Measurements from ENCODE around the gene ANAPC4. TPM values are rescaled to one million over a fixed set of nuclear protein-coding genes. Genes with fewer than 3 reads are reported as not detected.

ANAPC4 gene
- polyA plus RNA-seq, 2 of the 4 experiments (the other 2 are of a cell fraction), result 15.7 to 21.2 TPM

- ChIA-PET CTCF (interaction anchor here (0.7 to 1.4 kb wide), 2 partner anchors 367 to 457 kb away, joined by 3 read pairs; no protein-coding TSS in a partner anchor), POLR2A (no interaction called here)
- DNase-seq (ENCODE audit: low read depth in 1 of 2, low spot score in 1 of 2) (no peak), FAIRE-seq (no peak), ATAC-seq (no peak)
- TF ChIP-seq RCOR1 (IDR thresholded peaks at IDR 0.05; ENCODE audit: low read depth, low read length) (no peak), RNF2 (IDR thresholded peaks at IDR 0.05; ENCODE audit: borderline replicate concordance, low read depth) (no peak), POLR2AphosphoS2 (conservative IDR thresholded peaks at IDR 0.05; ENCODE audit: low read length) (no peak), ZFP36 (IDR thresholded peaks at IDR 0.05; ENCODE audit: borderline replicate concordance, partially characterized antibody) (no peak), POLR2A (IDR thresholded peaks at IDR 0.05; ENCODE audit: low read length) (no peak), ZC3H11A (IDR thresholded peaks at IDR 0.05) (no peak), JUN (IDR thresholded peaks at IDR 0.05) (no peak), MAFK (IDR thresholded peaks at IDR 0.05; ENCODE audit: partially characterized antibody) (no peak), KDM5A (IDR thresholded peaks at IDR 0.05) (no peak), ELK1 (IDR thresholded peaks at IDR 0.05; ENCODE audit: low read depth, low read length) (no peak), HDAC2 (IDR thresholded peaks at IDR 0.05) (no peak), PBX3 (IDR thresholded peaks at IDR 0.05) (no peak), CBX2 (IDR thresholded peaks at IDR 0.05; ENCODE audit: borderline replicate concordance, low read depth) (no peak), REST (IDR thresholded peaks at IDR 0.05) (no peak), CHD4 (IDR thresholded peaks at IDR 0.05; ENCODE audit: borderline replicate concordance) (no peak), MYC (IDR thresholded peaks at IDR 0.05; ENCODE audit: borderline replicate concordance, low read length) (no peak), MAZ (IDR thresholded peaks at IDR 0.05; ENCODE audit: borderline replicate concordance, low read depth, low read length) (no peak), CHD2 (IDR thresholded peaks at IDR 0.05; ENCODE audit: low read length, partially characterized antibody) (no peak), EP300 (IDR thresholded peaks at IDR 0.05) (no peak), BHLHE40 (IDR thresholded peaks at IDR 0.05; ENCODE audit: low read depth, low read length) (no peak)
- 90% methylated on average over 3 of the region's 4 CpGs for WGBS (ENCODE audit: missing lambda C conversion rate)
- H3K4me2 ChIP-seq, result no peak overlapping the region
- no peaks in the 10 kb centered on the region for H3K9me3 ChIP-seq
- no peaks in the 10 kb centered on the region for H3K4me1 ChIP-seq
- no peak overlapping the region for H3K4me3 ChIP-seq
- H3K27ac ChIP-seq, result no peak overlapping the region
These were observed 48.3 kb downstream of the ANAPC4 start for GRCh38 chr4:25425361-25425760.

- WGBS (ENCODE audit: missing lambda C conversion rate), result 81% methylated on average over 4 of the region's 5 CpGs
- FAIRE-seq (no peak), ATAC-seq (no peak), DNase-seq (ENCODE audit: low read depth in 1 of 2, low spot score in 1 of 2) (no peak)
- no peak overlapping the region for H3K4me2 ChIP-seq
- H3K27ac ChIP-seq, result no peak overlapping the region
- TF ChIP-seq FOSB (CRISPR knock-in tag; IDR thresholded peaks at IDR 0.05) (no peak), POLR2AphosphoS2 (conservative IDR thresholded peaks at IDR 0.05; ENCODE audit: low read length) (no peak), CEBPB (IDR thresholded peaks at IDR 0.05) (no peak), CBX8 (IDR thresholded peaks at IDR 0.05) (no peak), MAFK (IDR thresholded peaks at IDR 0.05; ENCODE audit: partially characterized antibody) (no peak), ATOH8 (CRISPR knock-in tag; IDR thresholded peaks at IDR 0.05; ENCODE audit: low read depth) (no peak), MAX (IDR thresholded peaks at IDR 0.05) (no peak)
- H3K9me3 ChIP-seq, result no peaks in the 10 kb centered on the region
- no peaks in the 10 kb centered on the region for H3K4me1 ChIP-seq
- POLR2A ChIA-PET, result no interaction called here
- no peak overlapping the region for H3K4me3 ChIP-seq
- CTCF ChIA-PET, result interaction anchor here (6.9 kb wide), 1 partner anchor 13 kb away, joined by 47 read pairs; no protein-coding TSS in a partner anchor
These were observed 50.8 kb downstream of the ANAPC4 start for GRCh38 chr4:25427871-25428270.
